GM12875 (cell line): ENCODE measurements around the gene ST6GALNAC3.
"Not testable (repeated sequence)": the region's sequence is repeated elsewhere in the genome, so short reads cannot be mapped to it uniquely, and the experiment has no call there.

ENCODE experiments used
- H3K4me3 ChIP-seq: one replicate; pipeline ENCODE4 v1.5.1; 2011; ENCODE audit warnings: low read depth, low read length, control low read depth
- CTCF ChIP-seq: IDR thresholded peaks from 2 replicates; pipeline ENCODE4 v1.5.1; 2011; ENCODE audit warnings: low read depth, mild to moderate bottlenecking, control low read depth, inconsistent platforms, low read length, moderate library complexity, borderline replicate concordance; ENCODE audit not compliant: insufficient read depth

The ST6GALNAC3 gene

GRCh38 chr1:76231320-76231719 is 156.8 kb downstream of the ST6GALNAC3 start:
- H3K4me3 ChIP-seq: no peak overlapping the region
- no peak for TF ChIP-seq CTCF

- no peak overlapping the region for H3K4me3 ChIP-seq
- no peak for TF ChIP-seq CTCF
Observed at GRCh38 chr1:76232666-76233065, 158.1 kb downstream of the ST6GALNAC3 start.

- TF ChIP-seq CTCF: no peak
- no peak overlapping the region for H3K4me3 ChIP-seq
Observed at GRCh38 chr1:76234061-76234460, 159.5 kb downstream of the ST6GALNAC3 start.

GRCh38 chr1:76237211-76237610 is 162.7 kb downstream of the ST6GALNAC3 start:
- no peak for TF ChIP-seq CTCF
- no peak overlapping the region for H3K4me3 ChIP-seq

- no peak overlapping the region for H3K4me3 ChIP-seq
- TF ChIP-seq CTCF: no peak
Observed at GRCh38 chr1:76238094-76238628, 163.6 kb downstream of the ST6GALNAC3 start.

GRCh38 chr1:76239470-76239918 is 164.9 kb downstream of the ST6GALNAC3 start:
- no peak overlapping the region for H3K4me3 ChIP-seq
- TF ChIP-seq CTCF: no peak

GRCh38 chr1:76240316-76240715 is 165.8 kb downstream of the ST6GALNAC3 start:
- H3K4me3 ChIP-seq: no peak overlapping the region
- TF ChIP-seq CTCF: no peak

- not testable (repeated sequence) for H3K4me3 ChIP-seq
Observed at GRCh38 chr1:76242587-76242986, 168.0 kb downstream of the ST6GALNAC3 start.
